SK-N-MC (cell line): ENCODE results near the gene PRCC.

Experiments
- EZH2 ChIP-seq: fragments of 200-600 bp; sonication (generic); IDR thresholded peaks from one replicate; pipeline ENCODE4 v1.6.1; 2017; ENCODE audit warnings: antibody characterized with exemption
- FOXP2 ChIP-seq: optimal IDR thresholded peaks from 2 replicates; pipeline ENCODE3; 2011; ENCODE audit warnings: mild to moderate bottlenecking, moderate library complexity; ENCODE audit not compliant: insufficient read depth; ENCODE audit errors: extremely low read length, control extremely low read depth
- POLR2AphosphoS5 ChIP-seq: IDR thresholded peaks from 2 replicates; pipeline ENCODE4 v1.6.1; 2012; ENCODE audit warnings: mild to moderate bottlenecking, low read depth, low read length, borderline replicate concordance

DNA sequence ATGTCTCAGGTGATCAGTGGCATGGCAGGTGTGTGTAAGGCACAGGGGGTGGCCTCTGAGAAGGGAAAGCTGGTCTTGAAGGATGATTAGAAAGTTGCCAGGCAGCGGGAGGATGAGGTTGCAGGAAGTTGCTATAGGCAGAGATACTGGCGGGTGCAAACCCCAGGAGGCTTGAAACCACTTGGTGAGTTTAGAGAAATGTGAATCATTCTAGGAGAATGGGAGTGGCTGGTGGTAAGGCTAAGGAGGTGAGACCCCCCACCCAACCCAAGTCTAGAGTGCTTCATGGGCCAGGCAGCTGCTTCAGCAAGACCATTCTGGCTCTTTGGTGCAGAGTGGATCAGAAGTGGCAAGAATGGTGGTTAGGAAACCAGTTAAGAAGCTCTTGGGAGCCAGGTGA is 40.3 kb downstream of the PRCC start:
- TF ChIP-seq POLR2AphosphoS5 (no peak), EZH2 (no peak), FOXP2 (no peak)
